Measurements from ENCODE around the gene ST6GAL1. TPM values are rescaled to one million over a fixed set of nuclear protein-coding genes. Genes with fewer than 3 reads are reported as not detected.

The ST6GAL1 gene
- total and polyA plus RNA-seq, 7 donors, result 5.4 to 60.5 (median 10.0) TPM

GRCh38 chr3:187093320-187093719, 163.0 kb downstream of the ST6GAL1 start:
- no peak overlapping the region for H3K4me3 ChIP-seq
- DNase-seq, result no peak
- H3K36me3 ChIP-seq, result no peaks in the 10 kb centered on the region
- H3K9me3 ChIP-seq, result peaks cover 0 to 4% (median 0%) of the 10 kb centered on the region in 4 donors
- no peaks in the 10 kb centered on the region for H3K27me3 ChIP-seq
- WGBS, 2 donors, result 89 to 100% methylated on average over 1 of the region's 1 CpG
- TF ChIP-seq POLR2AphosphoS5 (IDR thresholded peaks at IDR 0.05) (no peak), EP300 (IDR thresholded peaks at IDR 0.05) (no peak), POLR2A (IDR thresholded peaks at IDR 0.05) (no peak)
- H3K4me1 ChIP-seq, result no peaks in the 10 kb centered on the region
- no peak overlapping the region for H3K27ac ChIP-seq
- intact Hi-C loops (cut with DNase I), result no loop called here

GRCh38 chr3:187098923-187099512, 168.7 kb downstream of the ST6GAL1 start:
- Histone ChIP-seq H3K36me3 (no peaks in the 10 kb centered on the region), H3K9me3 (no peaks in the 10 kb centered on the region), H3K4me1 (peaks cover 0 to 21% (median 19%) of the 10 kb centered on the region in 4 donors), H3K27ac (no peak overlapping the region), H3K4me3 (no peak overlapping the region), H3K27me3 (no peaks in the 10 kb centered on the region)
- TF ChIP-seq POLR2AphosphoS5 (IDR thresholded peaks at IDR 0.05) (no peak), CTCF (IDR thresholded peaks at IDR 0.05) (no peak), EP300 (IDR thresholded peaks at IDR 0.05) (no peak), POLR2A (IDR thresholded peaks at IDR 0.05) (no peak)
- DNase-seq, result no peak
- intact Hi-C loops (cut with DNase I), result no loop called here
- WGBS, 2 donors, result 83 to 88% methylated on average over 2 of the region's 2 CpGs

GRCh38 chr3:187101184-187102072, 171.1 kb downstream of the ST6GAL1 start:
- Histone ChIP-seq H3K4me1 (peaks cover 0 to 24% (median 19%) of the 10 kb centered on the region in 4 donors), H3K9me3 (no peaks in the 10 kb centered on the region), H3K27me3 (no peaks in the 10 kb centered on the region), H3K27ac (peak overlapping the region; percentile 58 to 80 (median 78)), H3K4me3 (peak overlapping the region; percentile 9 to 38 (median 34)), H3K36me3 (no peaks in the 10 kb centered on the region)
- DNase-seq, result peak; percentile 87
- no peak for TF ChIP-seq EP300 (IDR thresholded peaks at IDR 0.05)
- no peak for TF ChIP-seq CTCF (IDR thresholded peaks at IDR 0.05)
- TF ChIP-seq POLR2AphosphoS5 (IDR thresholded peaks at IDR 0.05), result peak; percentile 18 to 64 (median 56)
- no peak for TF ChIP-seq POLR2A (IDR thresholded peaks at IDR 0.05)
- WGBS, 2 donors, result 52 to 60% methylated on average over 9 of the region's 9 CpGs
- intact Hi-C loops (cut with DNase I), result no loop called here

- H3K4me3 ChIP-seq, result peak overlapping the region; percentile 9 to 38 (median 34)
- no peaks in the 10 kb centered on the region for H3K27me3 ChIP-seq
- no peaks in the 10 kb centered on the region for H3K9me3 ChIP-seq
- H3K27ac ChIP-seq, result peak overlapping the region; percentile 58 to 80 (median 78)
- peaks cover 0 to 24% (median 19%) of the 10 kb centered on the region in 4 donors for H3K4me1 ChIP-seq
- intact Hi-C loops (cut with DNase I), result no loop called here
- DNase-seq, result no peak
- 94 to 97% methylated on average over 1 of the region's 1 CpG for WGBS, 2 donors
- H3K36me3 ChIP-seq, result no peaks in the 10 kb centered on the region
- TF ChIP-seq POLR2A (IDR thresholded peaks at IDR 0.05), result no peak
- TF ChIP-seq POLR2AphosphoS5 (IDR thresholded peaks at IDR 0.05), result no peak
- TF ChIP-seq EP300 (IDR thresholded peaks at IDR 0.05), result no peak
- TF ChIP-seq CTCF (IDR thresholded peaks at IDR 0.05), result no peak
Observed at GRCh38 chr3:187102073-187102634, 171.8 kb downstream of the ST6GAL1 start.

- Histone ChIP-seq H3K4me1 (peaks cover 0 to 24% (median 19%) of the 10 kb centered on the region in 4 donors), H3K27me3 (no peaks in the 10 kb centered on the region), H3K36me3 (no peaks in the 10 kb centered on the region), H3K9me3 (no peaks in the 10 kb centered on the region), H3K27ac (no peak overlapping the region), H3K4me3 (no peak overlapping the region)
- WGBS, 2 donors, result 93 to 97% methylated on average over 5 of the region's 5 CpGs
- intact Hi-C loops (cut with DNase I), result no loop called here
- DNase-seq, result no peak
- TF ChIP-seq POLR2AphosphoS5 (IDR thresholded peaks at IDR 0.05) (no peak), CTCF (IDR thresholded peaks at IDR 0.05) (no peak), EP300 (IDR thresholded peaks at IDR 0.05) (no peak), POLR2A (IDR thresholded peaks at IDR 0.05) (no peak)
Observed at GRCh38 chr3:187103251-187103650, 172.9 kb downstream of the ST6GAL1 start.
